Kidney epithelial cell (primary cell): ENCODE results near the gene NADK2. TPM values are rescaled to one million over a fixed set of nuclear protein-coding genes. Genes with fewer than 3 reads are reported as not detected.

ENCODE experiments used
- DNase-seq: peaks from one replicate; pipeline ENCODE4 v3.0.0-alpha.2; 2010; ENCODE audit warnings: low read depth
- H3K27me3 ChIP-seq: 2 replicates; pipeline ENCODE4 v1.6.0; 2011; ENCODE audit warnings: low read length; ENCODE audit not compliant: control insufficient read depth, insufficient read depth
- H3K36me3 ChIP-seq: 2 replicates; pipeline ENCODE4 v1.5.1; 2011; ENCODE audit warnings: low read length; ENCODE audit not compliant: control insufficient read depth, insufficient read depth
- H3K4me3 ChIP-seq: 2 replicates; pipeline ENCODE4 v1.5.1; 2011; ENCODE audit warnings: low read depth, mild to moderate bottlenecking, control low read depth, low read length
- CTCF ChIP-seq: IDR thresholded peaks from 2 replicates; pipeline ENCODE4 v1.5.1; 2011; ENCODE audit warnings: mild to moderate bottlenecking, moderate library complexity, low read length, control low read depth, inconsistent platforms; ENCODE audit not compliant: insufficient read depth, poor library complexity, severe bottlenecking
- total RNA-seq: library from RNA; depleted of rRNA; stranded (reverse); fragments of >200 nt; gene quantifications from 2 replicates; pipeline ENCODE4 v1.2.3, GENCODE V29; 2015

NADK2 gene
- total RNA-seq, 1 donor from 2014 or later: 12.2 TPM

- Histone ChIP-seq H3K4me3 (no peak overlapping the region), H3K27me3 (no peaks in the 10 kb centered on the region), H3K36me3 (no peaks in the 10 kb centered on the region)
- no peak for TF ChIP-seq CTCF
- DNase-seq: no peak
These were observed 35.9 kb upstream of the NADK2 start for GRCh38 chr5:36277521-36278176.

- no peak overlapping the region for H3K4me3 ChIP-seq
- no peaks in the 10 kb centered on the region for H3K27me3 ChIP-seq
- DNase-seq: no peak
- TF ChIP-seq CTCF: no peak
- H3K36me3 ChIP-seq: no peaks in the 10 kb centered on the region
These were observed 35.1 kb upstream of the NADK2 start for GRCh38 chr5:36276864-36277263.

DNA sequence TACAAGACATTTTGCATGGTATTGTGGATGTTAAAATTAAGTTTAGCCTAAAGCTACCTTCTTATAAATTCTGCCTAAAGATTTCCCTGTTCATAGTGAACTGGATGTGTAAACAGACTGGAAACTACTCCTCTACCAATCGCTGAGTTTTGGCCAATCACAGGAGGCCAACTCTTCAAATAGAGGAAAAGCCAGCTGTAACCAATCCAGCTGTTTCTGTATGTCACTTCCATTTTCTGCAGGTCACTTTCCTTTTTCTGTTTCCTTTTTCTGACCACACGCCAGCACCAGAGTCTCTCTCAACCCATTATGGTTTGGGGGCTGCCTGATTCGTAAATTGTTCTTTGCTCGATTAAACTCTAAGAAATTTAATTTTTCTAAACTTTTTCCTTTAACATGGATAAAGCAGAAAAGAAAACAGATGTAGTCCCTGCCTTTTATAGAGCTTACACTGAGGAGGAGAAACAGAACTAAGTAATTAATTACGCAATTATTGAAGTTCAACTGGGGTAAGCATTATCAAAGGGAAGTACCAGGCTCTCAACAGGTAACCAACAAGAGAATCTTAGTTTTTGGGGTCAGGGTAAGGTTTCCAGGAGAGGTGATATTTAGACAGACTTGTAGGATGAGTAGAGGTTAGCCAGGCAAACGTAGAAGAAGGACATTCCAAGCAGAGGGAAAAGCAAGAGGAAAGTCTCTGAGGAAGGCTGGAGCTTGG is 32.2 kb upstream of the NADK2 start:
- no peaks in the 10 kb centered on the region for H3K36me3 ChIP-seq
- DNase-seq: no peak
- TF ChIP-seq CTCF: no peak
- no peak overlapping the region for H3K4me3 ChIP-seq
- H3K27me3 ChIP-seq: no peaks in the 10 kb centered on the region

GRCh38 chr5:36272136-36272690 is 30.5 kb upstream of the NADK2 start:
- DNase-seq: no peak
- H3K4me3 ChIP-seq: no peak overlapping the region
- H3K36me3 ChIP-seq: no peaks in the 10 kb centered on the region
- TF ChIP-seq CTCF: no peak
- H3K27me3 ChIP-seq: no peaks in the 10 kb centered on the region

- no peak for DNase-seq
- TF ChIP-seq CTCF: no peak
- H3K27me3 ChIP-seq: no peaks in the 10 kb centered on the region
- no peak overlapping the region for H3K4me3 ChIP-seq
- H3K36me3 ChIP-seq: no peaks in the 10 kb centered on the region
These were observed 29.3 kb upstream of the NADK2 start for GRCh38 chr5:36270876-36271575.
